ENCODE results near the gene NCKAP5. TPM values are rescaled to one million over a fixed set of nuclear protein-coding genes. Genes with fewer than 3 reads are reported as not detected.

NCKAP5 gene
- total RNA-seq, 1 donor: not detected

DNA sequence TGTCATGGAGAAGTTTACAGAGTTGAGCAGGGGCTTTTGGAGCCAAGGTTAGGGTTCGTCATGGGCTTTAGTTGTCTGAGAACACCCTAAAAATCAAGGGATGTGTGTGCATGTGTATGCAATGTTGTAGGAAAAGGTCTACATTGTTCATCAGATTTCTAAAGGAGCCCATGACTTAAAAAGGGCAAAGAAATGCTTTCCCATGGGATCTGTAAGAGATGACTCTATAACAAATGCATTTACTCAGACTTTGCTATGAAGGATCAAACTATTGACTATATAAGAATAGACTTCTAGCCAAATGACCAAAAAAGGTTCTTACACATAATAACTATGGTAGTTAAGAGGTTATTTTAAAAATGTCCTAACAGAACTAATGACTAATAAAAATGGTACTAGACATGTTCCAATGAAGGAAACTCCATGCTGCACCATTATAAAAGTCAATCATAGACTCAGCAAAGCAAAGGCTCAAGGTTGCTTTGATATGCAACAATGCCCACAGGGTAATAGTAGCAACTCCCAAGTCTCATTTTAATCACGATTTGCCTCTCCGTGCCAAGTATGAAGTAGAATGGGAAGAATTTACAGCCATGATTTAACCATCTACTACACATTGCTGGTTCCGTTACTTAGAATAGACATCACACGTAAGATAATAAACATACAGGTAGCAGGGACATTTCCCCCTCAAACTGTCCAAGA, 158.5 kb downstream of the NCKAP5 start:
- no peak for DNase-seq (ENCODE audit: low read depth in 2 of 3, low spot score in 2 of 3)

DNA sequence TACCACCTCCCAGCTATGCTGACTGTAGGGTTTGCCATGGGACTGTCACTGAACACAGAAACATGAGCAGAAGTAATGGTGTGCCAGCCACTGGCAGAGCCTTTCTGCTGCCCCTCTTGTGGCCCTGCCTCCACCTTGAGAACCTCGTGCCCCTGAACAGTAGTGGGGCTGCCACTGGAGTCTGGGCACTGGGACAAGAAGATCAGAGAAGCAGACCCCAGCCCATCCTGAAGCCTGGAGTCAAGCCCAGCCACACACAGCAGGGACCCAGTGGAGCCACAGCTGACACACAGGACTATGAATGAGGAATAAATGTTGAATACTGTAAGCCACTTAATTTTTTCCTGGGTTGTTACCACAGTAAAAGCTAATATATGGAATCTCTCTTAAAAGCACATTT, 159.6 kb downstream of the NCKAP5 start:
- no peak for DNase-seq (ENCODE audit: low read depth in 2 of 3, low spot score in 2 of 3)

DNA sequence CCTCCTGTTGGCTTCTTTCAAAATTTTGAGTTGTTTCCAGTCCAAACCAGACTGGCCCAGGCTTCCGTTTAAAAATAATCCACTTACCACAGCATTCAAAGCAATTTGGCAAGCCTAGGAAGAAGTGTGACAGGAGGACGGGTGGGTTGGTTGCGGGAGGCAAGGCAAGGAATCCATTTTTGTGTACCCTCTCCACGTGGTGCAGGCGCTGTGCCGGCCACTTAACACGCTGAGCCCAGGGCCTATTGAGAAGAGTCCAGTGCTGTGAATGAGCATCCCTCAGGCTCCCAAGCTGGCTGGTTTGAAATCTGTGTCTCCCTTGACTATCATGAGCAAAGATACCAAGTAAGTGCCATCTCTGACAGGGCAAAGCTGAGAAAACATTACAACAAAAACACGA, 160.9 kb downstream of the NCKAP5 start:
- DNase-seq (ENCODE audit: low read depth in 2 of 3, low spot score in 2 of 3): no peak

DNA sequence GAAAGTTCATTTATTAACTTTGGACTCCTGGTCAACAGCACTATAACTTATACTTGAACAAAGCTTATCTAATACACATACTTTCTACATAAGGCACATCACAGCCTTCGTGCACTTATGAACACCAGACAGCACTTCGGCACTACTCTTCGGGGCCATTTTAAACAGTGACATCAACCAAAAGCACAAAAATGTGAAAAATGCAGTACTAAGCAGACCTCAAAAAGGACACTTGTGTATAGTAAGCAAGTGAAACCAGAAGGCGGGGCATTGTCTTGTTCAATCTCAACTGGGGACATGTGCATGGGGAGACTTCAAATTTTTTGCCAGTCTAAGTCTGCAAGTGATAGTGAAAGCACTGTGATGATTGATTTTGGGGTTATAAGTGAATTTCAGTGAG, 163.0 kb downstream of the NCKAP5 start:
- DNase-seq (ENCODE audit: low read depth in 2 of 3, low spot score in 2 of 3): no peak

DNA sequence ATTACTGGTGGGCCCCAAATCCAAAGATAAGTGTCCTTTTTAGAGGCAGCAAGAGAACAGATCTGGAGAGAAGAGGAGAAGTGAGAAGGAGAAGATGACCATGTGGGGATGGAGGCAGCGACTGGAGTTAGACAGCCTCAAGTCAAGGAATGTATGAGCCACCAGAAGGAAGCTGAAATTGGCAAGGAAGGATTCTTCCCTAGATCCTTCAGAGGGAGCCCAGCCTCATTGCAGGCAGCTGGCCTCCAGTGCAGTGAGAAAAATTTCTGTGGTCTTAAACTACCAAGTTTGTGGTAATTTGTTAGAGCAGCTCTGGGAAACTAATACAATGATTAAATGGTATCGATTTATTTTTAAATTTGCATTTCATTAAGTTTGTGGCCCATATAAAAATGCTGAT, 167.9 kb downstream of the NCKAP5 start:
- DNase-seq (ENCODE audit: low read depth in 2 of 3, low spot score in 2 of 3): no peak

DNA sequence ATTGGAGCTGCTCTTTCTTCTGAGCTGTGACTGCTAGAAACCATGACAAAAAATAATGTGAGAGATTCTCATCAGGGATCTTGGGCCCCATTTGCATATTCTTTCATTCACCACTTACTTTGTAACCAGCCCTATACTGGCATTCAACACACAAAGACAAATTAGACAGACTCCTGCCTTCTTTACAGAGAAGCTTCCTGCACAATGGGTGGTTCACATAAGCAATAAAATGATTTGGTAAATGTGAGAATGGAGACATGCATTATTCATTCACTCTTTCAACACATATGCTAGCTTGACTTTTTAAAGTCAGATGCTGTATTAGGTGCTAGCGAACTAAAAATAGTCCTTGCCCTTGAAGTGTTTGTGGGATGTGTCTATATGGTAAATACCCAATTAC, 174.4 kb downstream of the NCKAP5 start:
- no peak for DNase-seq (ENCODE audit: low read depth in 2 of 3, low spot score in 2 of 3)

DNA sequence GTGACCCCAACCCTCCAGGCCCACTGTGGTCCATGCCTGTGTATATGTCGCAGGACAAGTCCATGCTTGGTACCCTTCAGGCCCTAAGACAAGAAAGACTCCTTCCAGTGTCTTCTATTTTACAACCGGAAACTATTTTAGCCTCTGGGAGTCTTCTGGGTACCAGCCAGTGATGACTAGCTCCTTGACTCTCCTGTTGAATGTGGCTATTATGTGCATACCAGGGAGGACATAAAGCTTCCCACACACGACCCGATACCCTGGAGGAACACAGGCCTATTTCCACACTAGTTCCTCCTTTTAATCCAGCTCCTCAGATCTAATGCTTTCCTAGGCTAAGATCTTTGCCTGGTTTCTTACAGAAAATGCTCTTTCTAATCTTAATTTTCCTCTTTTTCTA, 178.1 kb downstream of the NCKAP5 start:
- no peak for DNase-seq (ENCODE audit: low read depth in 2 of 3, low spot score in 2 of 3)

DNA sequence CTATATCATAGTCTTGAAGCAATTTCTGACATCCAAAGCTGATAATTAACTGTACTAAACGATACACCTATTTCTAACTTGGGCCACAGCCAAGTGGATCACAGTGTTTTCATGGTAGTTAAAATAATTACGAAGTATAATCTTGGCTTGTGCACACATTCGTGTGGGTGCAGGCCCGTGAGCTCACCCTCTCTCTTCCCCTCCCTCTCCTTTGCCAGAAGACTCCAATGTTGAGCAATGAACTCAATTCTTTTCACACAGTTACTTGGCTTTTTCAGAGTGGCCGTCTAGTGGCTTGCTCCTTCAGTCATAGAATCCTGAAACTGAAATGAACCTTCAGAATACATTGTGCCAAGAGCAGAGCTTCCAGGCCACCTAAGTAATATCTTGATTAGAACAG, 178.7 kb downstream of the NCKAP5 start:
- no peak for DNase-seq (ENCODE audit: low read depth in 2 of 3, low spot score in 2 of 3)

DNA sequence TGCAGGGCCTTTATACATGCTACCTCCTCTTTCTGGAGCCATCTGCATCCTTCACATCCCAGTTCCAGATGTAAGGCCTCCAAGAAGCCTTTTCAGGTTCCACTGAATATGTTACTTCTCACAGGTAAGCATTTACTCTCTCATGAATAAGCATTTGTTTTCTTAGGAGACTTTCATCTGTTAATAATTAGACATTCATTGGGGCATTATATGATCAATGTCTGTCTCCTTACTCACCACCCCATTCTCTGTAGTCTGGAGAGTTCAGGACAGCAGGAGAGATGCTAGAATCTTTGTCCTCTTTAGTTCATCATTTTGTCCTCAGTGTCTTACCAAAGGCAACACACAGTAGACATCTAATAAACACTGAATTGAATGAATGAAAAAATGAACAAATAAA, 185.7 kb downstream of the NCKAP5 start:
- DNase-seq (ENCODE audit: low read depth in 2 of 3, low spot score in 2 of 3): no peak

DNA sequence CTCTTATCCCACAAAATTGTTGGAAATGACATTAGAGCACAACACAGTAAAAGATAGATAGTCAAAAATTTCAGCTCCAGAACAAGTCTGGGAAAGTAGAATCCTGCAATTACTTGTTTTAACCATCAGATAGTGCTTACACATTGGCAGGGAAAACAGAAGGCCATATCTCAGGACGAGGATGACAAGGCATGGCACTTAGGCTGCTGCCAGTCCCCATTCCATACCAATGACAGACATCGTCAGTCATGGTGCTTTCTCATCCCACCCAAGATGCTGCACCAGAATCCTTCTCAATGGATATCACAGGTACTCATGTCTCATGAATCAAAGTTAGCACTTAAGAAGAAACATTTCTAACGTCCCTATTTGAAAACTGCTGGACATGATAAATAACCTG, 187.3 kb downstream of the NCKAP5 start:
- no peak for DNase-seq (ENCODE audit: low read depth in 2 of 3, low spot score in 2 of 3)

DNA sequence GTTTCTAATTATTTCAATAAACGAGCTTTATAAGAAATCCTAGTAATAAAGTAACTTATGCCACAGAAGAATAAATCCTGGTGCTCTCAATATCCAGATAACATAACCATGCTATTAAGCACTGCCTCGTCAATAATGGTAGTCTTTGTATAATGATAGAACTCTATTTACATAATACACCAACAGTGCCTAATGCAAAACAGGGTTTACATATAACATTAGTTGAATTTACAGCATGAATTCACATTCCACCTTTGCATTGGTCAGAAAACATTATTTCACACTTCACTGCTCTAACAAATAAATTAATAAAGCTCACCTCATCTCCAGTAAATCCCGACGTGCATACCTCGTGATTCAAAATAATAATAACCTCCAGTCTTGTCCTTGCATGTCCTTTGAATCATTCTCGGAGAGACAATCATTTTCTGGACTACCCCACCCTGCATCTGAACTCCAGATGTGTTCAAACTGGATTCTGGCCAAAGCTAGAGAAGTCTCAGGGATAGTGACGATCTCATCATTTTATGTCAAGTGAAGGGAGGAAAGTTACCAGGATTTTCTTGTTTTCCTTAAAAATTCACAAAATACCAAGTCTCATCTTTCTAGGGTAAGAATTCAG, 189.2 kb downstream of the NCKAP5 start:
- DNase-seq (ENCODE audit: low read depth in 2 of 3, low spot score in 2 of 3): no peak

DNA sequence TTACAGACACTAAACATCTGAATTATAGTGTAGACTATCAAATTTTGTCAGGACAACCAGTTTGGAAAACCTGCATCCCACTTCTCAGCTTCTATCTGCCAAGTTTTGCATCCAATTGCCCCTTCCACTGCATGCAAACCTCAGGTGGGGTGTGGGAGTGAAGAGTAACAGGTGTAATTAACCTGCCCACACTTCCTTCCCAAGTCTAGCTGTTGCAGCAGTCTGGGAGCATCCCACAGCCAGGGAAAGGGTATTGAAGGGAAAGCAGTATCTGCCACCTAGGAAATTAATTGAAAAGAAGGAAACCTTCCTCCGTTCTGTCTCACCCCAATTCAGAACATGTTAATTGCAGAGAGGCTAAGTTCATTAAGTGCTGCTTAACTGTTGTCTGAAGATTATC, 189.9 kb downstream of the NCKAP5 start:
- DNase-seq (ENCODE audit: low read depth in 2 of 3, low spot score in 2 of 3): no peak

DNA sequence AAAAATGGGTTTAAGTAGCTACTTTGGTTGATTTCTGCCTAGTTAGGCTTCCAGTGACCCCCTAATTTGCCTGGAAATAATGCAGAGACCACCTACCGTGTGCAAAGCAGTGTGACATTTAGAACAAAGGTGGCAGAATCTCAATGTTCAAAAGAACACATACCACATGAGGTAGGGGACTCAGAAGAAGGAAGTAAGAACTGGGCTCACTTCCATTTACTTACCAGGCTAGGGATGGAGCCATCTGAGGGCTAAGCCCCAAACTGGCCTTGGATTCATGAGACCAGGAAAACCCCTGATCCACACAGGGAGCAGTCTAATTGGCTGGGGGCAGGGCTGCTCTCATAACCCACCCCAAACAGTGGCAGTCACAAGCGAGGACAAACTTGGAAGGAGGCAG, 190.7 kb downstream of the NCKAP5 start:
- no peak for DNase-seq (ENCODE audit: low read depth in 2 of 3, low spot score in 2 of 3)

DNA sequence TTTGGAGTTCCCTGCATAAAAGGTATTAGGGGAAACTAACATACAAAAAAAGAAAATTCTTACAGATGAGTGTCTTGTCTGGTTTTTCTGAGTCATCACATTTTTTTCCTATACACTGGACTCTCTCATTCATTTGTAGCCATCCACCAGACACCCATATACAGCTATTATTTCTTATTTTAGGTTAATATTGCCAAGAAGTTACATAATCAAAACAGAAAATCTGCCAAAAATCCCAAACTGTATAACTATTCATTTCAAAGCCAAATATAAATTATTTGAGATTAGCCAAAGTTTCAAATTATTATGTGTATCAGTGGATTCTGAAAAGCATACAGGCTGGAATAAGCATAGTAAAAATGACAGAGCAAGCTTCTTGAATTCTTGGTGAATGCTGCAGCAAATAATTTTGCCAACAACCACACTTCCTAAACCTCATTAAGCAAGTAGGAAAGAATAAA, 191.2 kb downstream of the NCKAP5 start:
- DNase-seq (ENCODE audit: low read depth in 2 of 3, low spot score in 2 of 3): no peak

DNA sequence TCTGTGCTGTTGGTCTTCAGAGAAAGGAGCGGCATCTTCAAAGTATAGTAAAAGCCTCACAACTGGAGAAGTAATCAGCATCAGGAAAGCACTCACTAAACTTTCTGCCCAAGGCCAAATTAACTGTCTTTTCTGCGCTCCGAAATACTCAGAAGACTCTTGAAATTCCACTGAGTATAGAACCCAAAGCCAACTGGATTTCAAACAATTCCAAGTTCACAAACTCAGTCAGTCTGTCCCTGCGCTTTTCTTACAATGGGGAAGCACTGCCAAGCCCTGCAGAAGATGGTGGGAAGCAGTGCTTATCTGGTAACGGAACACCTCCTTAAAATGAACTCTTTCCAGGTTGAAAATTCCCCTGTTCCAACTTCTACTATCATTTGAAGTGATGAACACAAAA, 193.5 kb downstream of the NCKAP5 start:
- DNase-seq (ENCODE audit: low read depth in 2 of 3, low spot score in 2 of 3): no peak

DNA sequence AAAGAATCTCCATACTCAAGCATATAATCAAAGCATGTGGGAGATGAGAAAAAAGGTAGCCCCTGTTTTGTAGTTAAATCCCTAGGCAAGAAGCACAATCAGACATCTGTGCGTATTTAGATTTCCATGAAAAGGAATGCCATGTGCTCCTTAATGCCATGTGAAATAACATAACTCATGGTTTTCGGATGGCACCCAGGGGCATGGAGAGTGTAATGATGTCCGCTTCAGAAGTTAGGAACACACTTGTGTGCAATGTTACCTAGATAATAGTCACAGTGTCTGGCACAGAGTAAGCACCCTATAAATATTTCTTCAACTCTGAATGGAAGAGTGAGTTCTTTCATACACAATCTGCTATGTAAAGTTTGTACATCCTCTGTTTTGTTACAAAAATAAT, 197.0 kb downstream of the NCKAP5 start:
- DNase-seq (ENCODE audit: low read depth in 2 of 3, low spot score in 2 of 3): no peak

DNA sequence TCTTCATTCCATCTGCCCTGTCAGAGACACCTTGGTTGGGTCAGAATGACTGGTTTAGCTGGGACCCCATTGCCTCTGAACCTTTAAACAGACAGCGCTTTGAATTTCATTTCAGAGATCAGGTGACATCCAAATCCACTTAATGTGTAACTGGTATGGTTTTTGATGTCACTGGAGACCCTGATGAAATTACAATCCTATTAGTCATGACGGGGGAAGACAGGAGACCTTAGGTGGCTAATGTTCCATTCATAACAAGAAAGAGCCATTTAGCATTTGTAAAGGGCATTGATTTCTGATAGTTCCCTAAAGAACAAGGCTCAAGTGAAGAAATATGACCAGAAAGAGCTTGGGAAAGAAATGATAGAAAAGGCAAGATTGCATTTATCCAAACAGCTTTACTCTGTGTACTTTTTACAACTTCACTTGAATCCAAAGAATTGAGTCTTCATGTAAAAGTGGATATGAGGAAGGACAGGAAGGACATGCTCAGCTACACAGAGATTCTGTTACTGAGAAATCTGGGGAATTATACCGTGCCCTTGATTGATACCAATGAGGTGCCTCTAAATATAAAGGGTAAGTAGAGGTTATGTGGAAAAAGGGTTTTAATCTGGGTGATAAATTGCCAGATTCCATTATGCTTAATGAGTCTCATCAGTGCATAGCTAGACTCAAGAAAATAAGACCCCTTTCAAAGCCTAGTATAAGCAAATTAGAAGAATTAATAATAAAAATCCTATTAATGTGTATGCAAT, 198.2 kb downstream of the NCKAP5 start:
- DNase-seq (ENCODE audit: low read depth in 2 of 3, low spot score in 2 of 3): no peak

DNA sequence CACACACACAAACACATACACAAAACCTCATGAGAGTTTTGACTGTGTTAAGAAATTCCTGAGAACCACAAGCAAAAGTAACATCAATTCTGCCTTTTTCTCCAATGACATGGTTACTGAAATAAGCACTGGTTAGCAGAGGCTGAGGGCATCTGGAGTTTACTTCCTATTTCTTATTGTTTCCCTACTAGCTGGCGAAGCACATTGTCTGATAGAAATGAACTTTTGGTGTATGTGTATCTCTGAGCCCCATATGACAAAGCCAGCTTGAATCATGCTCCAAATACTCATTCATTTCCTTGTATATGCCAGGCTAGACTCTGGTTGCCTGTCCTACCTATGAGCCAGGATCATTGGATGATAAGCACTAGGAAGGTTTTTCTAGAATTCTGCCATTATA, 203.1 kb downstream of the NCKAP5 start:
- DNase-seq (ENCODE audit: low read depth in 2 of 3, low spot score in 2 of 3): no peak

DNA sequence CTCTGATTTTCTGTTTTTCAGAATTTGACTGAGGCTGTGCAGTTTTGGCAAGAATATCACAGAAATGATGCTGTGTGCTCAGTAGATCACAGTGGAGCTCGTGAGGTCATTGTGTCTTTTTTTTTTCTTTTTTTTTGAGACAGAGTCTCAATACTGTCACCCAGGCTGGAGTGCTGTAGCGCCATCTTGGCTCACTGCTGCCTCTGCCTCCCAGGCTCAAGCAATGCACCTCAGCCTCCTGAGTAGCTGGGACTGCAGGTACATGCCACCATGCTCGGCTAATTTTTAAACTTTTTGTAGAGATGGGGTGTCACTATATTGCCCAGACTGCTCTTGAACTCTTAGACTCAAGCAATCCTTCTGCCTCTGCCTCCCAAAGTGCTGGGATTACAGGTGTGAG, 203.6 kb downstream of the NCKAP5 start:
- DNase-seq (ENCODE audit: low read depth in 2 of 3, low spot score in 2 of 3): no peak

DNA sequence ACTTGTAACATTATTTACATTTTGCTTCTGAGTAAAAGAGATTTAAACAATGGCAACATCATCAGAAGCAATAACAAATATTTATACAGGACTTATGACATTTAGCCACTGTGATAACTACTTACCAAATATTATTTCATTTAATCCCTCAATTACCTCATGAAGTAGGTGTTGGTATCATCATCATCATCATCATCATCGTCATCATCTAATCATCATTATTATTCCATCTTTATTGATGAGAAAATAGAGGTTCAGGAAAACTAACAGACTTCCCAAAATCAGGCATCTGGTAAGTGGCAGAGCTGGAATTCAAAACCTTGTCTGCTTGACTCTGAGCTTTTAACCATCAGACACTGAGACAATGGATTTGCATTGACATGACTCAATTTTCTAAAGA, 204.4 kb downstream of the NCKAP5 start:
- no peak for DNase-seq (ENCODE audit: low read depth in 2 of 3, low spot score in 2 of 3)

DNA sequence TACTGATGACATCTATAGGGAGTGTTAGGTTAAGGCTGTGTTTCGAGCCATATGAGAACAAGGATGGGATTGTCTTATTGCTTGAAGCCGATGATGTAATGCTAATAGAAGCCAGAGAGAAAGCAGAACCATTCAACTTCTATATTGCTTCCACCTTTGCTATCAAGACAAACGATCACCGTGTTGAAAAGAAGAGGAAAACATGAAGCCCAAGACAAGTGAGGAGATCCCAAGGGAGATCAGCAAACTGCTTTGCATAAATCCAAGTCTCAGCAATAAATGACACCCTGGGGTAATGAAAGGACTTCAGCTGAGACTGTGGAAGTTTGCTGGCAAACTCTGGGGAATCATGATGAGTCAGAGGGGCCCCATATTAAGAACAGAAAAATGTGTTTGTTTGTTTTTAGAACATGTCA, 206.2 kb downstream of the NCKAP5 start:
- no peak for DNase-seq (ENCODE audit: low read depth in 2 of 3, low spot score in 2 of 3)

DNA sequence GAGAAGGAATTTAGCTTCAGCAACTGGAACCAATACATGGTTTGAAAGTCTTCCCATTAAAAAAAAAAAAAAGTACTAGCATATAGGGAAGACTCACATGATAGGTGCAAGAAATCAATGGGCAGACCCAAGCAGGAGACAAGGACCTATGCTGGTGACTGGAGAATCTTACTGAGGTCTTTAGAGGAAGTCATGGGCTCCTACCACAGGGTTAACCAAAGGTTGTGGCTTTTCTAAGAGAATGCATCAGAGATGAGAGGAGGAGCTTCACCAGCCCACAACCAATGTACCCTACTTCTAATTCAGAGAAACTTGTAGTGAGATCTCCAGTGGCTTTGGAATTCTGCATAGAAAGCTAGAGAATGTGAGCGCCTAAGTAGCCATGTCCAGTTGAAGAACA, 207.4 kb downstream of the NCKAP5 start:
- DNase-seq (ENCODE audit: low read depth in 2 of 3, low spot score in 2 of 3): no peak
